ENCODE measurements around the gene FLACC1. TPM values are rescaled to one million over a fixed set of nuclear protein-coding genes. Genes with fewer than 3 reads are reported as not detected.

FLACC1 gene
- total RNA-seq, 1 donor from 2014 or later: 0.26 TPM

DNA sequence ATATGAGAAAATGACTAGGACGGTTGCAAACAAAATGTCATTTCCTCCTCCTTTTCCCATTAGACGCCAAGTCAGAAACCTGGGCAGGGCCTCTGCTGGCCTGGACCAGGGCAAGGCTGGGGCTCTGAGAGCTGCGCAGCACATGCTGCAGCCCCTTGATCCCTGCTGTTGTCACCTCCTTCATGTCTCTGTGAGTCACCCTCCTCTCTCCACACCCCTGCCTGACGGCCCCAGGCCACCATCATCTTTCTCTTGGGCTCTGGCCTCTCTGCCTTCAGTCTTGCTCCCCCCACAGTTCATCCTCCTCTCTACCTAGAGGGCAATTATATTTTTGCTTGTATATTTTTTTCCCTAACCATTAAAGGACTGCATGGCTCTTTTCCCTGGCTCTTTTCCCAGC, 10.0 kb downstream of the FLACC1 start:
- FAIRE-seq: no peak

DNA sequence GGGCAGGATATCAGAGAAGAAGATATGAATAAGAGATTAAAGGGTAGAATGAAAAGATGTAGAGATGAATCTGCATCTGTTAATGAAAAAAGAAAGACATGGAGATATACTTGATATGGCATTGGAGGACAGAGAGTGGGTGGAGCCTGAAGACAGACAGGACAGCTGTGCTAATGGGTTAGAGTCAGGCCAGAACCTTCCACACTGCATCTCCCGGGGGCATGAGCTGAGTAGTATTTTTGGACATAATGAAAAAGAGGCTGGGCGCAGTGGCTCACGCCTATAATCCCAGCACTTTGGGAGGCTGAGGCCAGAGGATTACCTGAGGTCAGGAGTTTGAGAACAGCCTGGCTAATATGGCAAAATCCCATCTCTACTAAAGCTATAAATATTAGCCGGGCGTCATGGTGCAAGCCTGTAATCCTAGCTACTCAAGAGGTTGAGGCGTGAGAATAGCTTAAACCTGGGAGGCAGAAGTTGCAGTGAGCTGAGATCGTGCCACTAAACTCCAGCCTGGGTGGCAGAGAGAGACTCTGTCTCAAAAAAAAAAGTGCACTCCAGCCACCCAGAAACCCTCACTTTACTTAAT, 11.4 kb downstream of the FLACC1 start:
- DNase-seq (ENCODE audit: low read depth) (no peak), FAIRE-seq (no peak)
- Histone ChIP-seq H3K36me3 (ENCODE audit: control insufficient read depth, insufficient read depth, low read length) (no peaks in the 10 kb centered on the region), H3K4me3 (ENCODE audit: low read depth, low read length) (no peak overlapping the region), H3K27me3 (ENCODE audit: control insufficient read depth, insufficient read depth, low read length) (no peaks in the 10 kb centered on the region)
- TF ChIP-seq, protein P1, sequence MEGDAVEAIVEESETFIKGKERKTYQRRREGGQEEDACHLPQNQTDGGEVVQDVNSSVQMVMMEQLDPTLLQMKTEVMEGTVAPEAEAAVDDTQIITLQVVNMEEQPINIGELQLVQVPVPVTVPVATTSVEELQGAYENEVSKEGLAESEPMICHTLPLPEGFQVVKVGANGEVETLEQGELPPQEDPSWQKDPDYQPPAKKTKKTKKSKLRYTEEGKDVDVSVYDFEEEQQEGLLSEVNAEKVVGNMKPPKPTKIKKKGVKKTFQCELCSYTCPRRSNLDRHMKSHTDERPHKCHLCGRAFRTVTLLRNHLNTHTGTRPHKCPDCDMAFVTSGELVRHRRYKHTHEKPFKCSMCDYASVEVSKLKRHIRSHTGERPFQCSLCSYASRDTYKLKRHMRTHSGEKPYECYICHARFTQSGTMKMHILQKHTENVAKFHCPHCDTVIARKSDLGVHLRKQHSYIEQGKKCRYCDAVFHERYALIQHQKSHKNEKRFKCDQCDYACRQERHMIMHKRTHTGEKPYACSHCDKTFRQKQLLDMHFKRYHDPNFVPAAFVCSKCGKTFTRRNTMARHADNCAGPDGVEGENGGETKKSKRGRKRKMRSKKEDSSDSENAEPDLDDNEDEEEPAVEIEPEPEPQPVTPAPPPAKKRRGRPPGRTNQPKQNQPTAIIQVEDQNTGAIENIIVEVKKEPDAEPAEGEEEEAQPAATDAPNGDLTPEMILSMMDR (IDR thresholded peaks at IDR 0.05; ENCODE audit: insufficient read depth, low read length, severe bottlenecking): no peak

More for the DNA sequence above, 10.0 kb downstream of the FLACC1 start:
- Histone ChIP-seq H3K36me3 (ENCODE audit: control insufficient read depth, insufficient read depth, low read length) (no peaks in the 10 kb centered on the region), H3K27me3 (ENCODE audit: control insufficient read depth, insufficient read depth, low read length) (no peaks in the 10 kb centered on the region), H3K4me3 (ENCODE audit: low read depth, low read length) (no peak overlapping the region)
- TF ChIP-seq, protein P1 (IDR thresholded peaks at IDR 0.05; ENCODE audit: insufficient read depth, low read length, severe bottlenecking): no peak
- DNase-seq (ENCODE audit: low read depth): no peak

DNA sequence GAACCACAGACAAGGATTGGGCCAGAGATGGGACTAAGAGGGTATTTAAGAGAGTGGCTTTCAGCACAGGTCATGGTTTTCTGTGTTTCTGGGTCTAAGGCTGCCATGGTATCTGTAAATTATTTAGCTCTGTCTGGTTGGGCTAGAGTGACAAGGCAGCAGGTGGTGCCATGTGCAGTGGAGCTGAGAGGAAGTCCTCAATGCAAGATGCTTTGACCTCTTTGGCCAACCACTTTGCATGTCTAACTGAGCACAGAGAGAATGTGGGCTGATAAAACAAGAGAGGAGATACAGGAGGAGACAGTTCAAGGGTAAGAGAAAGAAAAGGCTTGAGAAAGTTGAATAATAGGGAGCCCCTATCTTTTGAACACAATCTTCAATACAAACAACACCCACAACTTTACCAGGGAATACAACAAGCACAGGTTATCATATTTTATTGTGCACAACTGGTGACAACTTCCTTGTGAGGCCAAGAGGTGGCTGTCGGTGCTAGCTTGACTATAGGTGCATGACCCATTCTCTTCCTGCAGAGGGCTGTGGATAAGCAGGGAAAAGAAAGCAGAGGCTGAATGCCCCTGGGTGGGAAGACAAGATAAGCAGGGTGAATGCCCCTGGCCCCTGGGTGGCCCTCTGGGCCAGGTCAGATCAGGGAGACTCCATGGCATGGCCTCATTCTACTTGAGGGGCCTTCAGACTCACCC, 12.3 kb downstream of the FLACC1 start:
- no peak overlapping the region for H3K4me3 ChIP-seq (ENCODE audit: low read depth, low read length)
- DNase-seq (ENCODE audit: low read depth) (no peak), FAIRE-seq (no peak)
- no peaks in the 10 kb centered on the region for H3K27me3 ChIP-seq (ENCODE audit: control insufficient read depth, insufficient read depth, low read length)
- no peaks in the 10 kb centered on the region for H3K36me3 ChIP-seq (ENCODE audit: control insufficient read depth, insufficient read depth, low read length)
- TF ChIP-seq, protein P1 (IDR thresholded peaks at IDR 0.05; ENCODE audit: insufficient read depth, low read length, severe bottlenecking): peak; percentile 4

DNA sequence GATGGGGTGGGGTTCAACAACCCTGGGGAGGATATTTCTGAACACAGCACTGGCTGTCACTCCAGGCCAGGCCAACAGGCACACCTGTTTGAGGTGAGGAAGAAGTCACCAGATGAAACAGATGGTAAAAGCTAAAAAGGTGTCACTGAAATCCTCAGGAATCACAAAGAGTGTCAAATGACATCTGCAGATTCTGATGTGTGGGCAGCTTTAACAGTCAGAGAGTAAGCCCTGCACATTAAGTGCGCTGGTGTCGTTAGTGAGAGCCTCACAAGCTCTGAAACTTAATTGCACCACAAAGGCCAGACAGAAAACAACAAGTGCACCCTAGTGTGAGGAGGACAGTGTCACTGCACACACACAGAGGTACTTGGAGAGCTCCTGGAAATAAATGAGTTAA, 13.6 kb downstream of the FLACC1 start:
- FAIRE-seq (peak; percentile 66), DNase-seq (ENCODE audit: low read depth) (no peak)
- Histone ChIP-seq H3K4me3 (ENCODE audit: low read depth, low read length) (no peak overlapping the region), H3K27me3 (ENCODE audit: control insufficient read depth, insufficient read depth, low read length) (no peaks in the 10 kb centered on the region), H3K36me3 (ENCODE audit: control insufficient read depth, insufficient read depth, low read length) (no peaks in the 10 kb centered on the region)
- TF ChIP-seq, protein P1 (IDR thresholded peaks at IDR 0.05; ENCODE audit: insufficient read depth, low read length, severe bottlenecking): no peak

DNA sequence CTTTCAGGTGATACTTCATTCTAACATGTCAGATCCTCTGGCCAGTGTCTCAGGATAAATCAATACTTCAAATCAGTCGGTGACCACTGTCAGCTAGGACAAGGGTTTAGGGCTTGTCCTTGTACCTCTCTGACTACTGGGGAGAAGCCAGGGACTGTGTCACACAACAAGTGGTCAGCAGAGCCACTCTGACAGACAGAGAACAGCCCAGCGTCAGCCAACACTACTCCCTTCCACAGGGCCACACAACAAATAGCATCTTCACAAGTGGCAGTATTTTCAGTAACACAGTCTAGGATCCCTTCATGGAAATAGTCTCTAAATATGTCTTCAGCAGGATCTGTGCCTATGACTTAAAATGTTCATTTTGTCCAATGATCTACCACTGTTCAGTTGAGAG, 14.2 kb downstream of the FLACC1 start:
- TF ChIP-seq, protein P1 (IDR thresholded peaks at IDR 0.05; ENCODE audit: insufficient read depth, low read length, severe bottlenecking): no peak
- H3K36me3 ChIP-seq (ENCODE audit: control insufficient read depth, insufficient read depth, low read length): no peaks in the 10 kb centered on the region
- DNase-seq (ENCODE audit: low read depth): no peak
- no peak for FAIRE-seq
- H3K4me3 ChIP-seq (ENCODE audit: low read depth, low read length): no peak overlapping the region
- no peaks in the 10 kb centered on the region for H3K27me3 ChIP-seq (ENCODE audit: control insufficient read depth, insufficient read depth, low read length)

All from bronchial epithelial cell (primary cell).